Iris pigment epithelial cell (primary cell): ENCODE data around the gene ABRAXAS1.

ENCODE experiments used
- DNase-seq: peaks from one replicate; pipeline ENCODE4 v3.0.0-alpha.2; 2011; ENCODE audit warnings: low read depth

The ABRAXAS1 gene

GRCh38 chr4:83449009-83449408 lies 35.9 kb downstream of the ABRAXAS1 start:
- DNase-seq, result no peak

DNA sequence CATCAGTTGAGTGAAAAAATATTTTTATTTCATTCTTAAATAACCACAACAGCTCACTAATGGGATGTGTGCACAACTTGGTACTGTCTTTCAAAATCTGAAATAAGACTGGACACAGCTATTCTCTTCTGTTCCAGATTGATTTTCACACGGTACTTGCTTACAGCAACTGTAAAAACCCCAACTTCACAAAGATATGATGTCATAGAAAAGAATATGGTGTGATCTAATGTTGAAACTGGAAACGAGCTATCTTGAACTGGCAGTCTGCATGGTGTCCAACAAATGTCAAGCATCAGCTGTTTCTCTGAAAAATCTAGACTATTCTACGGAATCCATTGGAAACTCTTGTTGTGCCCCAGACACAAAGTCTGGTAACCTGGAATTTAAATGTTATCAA lies 44.0 kb downstream of the ABRAXAS1 start:
- DNase-seq, result no peak

GRCh38 chr4:83440148-83440814 lies 44.6 kb downstream of the ABRAXAS1 start:
- no peak for DNase-seq

GRCh38 chr4:83438719-83439118 lies 46.2 kb downstream of the ABRAXAS1 start:
- DNase-seq, result peak; percentile 6

DNA sequence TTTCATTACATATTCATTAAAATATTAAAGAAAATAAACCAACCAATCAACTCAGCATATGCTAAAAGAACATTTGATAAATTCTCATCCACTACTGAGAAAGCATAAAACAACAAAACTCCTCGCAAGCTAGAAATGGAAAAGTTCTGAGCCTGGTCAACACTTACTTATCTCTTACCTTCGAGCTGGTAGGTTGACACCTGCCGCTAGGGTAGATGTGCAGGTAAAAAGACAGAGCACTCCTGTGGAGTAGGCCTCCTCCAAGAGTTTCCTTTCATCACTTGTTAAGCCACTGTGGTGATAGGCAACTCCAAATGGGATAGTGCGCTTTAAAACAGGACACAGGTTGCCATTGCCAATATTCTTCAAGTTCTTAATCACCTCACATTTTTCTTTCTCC lies 48.2 kb downstream of the ABRAXAS1 start:
- DNase-seq, result no peak

- no peak for DNase-seq
Measured at GRCh38 chr4:83431200-83431599, 53.7 kb downstream of the ABRAXAS1 start.

DNA sequence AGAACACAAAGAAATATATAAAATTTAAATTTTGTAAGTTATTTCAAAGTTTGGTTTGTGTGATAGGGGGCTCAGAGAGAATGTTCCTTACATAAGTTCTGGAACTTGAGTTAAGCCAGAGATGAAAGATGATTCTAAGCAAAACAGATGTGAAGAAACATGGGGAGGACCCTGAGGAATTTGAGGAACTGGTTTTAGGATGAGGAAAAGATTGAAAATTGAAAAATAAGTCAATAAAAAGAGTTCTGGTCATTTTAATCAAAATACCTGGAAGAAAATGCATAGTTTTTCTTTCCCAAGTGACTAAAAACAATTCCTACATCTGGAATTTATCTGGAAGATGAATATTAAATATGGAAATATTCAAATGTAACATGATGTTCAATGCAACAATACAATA lies 66.7 kb downstream of the ABRAXAS1 start:
- DNase-seq, result no peak

GRCh38 chr4:83417566-83417965 lies 67.3 kb downstream of the ABRAXAS1 start:
- DNase-seq, result no peak

DNA sequence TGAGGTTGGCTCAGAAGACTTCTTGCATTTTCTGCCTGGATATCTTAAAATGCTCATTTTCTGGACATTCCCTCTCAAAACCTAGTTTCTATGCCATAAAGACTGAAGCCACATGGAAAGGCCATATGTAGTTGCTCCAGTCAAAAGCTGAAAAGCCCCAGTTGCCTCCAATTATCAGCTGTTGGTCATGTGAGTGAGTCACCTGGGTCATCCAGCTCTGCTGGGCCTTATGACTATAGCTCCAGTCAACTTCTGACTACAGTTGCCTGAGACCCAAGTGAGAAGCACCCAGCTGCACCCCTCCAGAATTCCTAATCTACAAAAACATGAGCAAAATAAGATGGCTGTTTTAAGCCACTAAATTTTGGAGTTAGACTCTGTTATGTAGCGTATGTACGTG lies 71.2 kb downstream of the ABRAXAS1 start:
- DNase-seq, result no peak
